IPS-18c (cell line): ENCODE measurements around the gene SRRM4.

Experiments used
- H3K4me3 ChIP-seq: 2 replicates; pipeline ENCODE4 v1.7.0; 2013; ENCODE audit warnings: low read depth, mild to moderate bottlenecking, low read length, moderate library complexity; ENCODE audit not compliant: insufficient read depth
- H3K9me3 ChIP-seq: one replicate; pipeline ENCODE4 v1.6.1; 2013; ENCODE audit warnings: mild to moderate bottlenecking, low read length, moderate library complexity; ENCODE audit not compliant: control insufficient read depth, insufficient read depth

The SRRM4 gene

DNA sequence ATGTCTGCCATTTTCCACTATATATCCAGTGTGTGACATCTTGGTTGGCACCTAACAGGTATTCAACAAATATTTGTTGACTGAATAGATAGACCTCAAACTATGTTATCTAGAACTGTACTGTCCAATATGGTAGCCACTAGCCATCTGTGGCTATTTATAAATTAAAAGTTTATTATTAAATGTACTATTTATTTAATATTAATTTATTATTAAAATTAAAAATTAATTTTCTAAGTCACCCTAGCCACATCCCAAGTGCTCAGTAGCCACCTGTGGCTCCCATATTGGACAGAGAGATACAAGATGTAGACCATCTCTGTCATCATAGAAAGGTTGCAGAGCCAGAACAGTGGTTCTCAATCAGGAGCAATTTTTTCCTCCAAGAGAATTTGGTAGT lies 69.3 kb downstream of the SRRM4 start:
- no peaks in the 10 kb centered on the region for H3K9me3 ChIP-seq
- H3K4me3 ChIP-seq: no peak overlapping the region

DNA sequence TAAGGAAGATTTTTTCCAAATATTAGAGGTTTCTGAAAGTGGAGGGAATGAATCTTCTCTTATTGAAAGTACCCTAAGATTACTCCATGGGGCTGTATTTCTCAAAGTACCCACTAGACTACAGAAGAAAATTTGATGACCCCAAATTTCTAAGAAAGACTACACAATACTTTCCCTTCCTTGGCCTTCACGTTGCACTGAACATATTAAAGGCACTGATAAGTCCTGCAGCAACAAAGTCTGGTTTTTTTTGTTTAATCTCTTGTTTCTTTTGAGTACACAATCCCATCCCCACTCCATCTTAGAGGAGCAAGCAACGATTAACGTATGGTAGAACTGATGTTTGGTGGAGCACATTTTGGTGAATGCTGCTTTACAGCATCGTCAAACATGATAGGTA lies 70.1 kb downstream of the SRRM4 start:
- Histone ChIP-seq H3K4me3 (no peak overlapping the region), H3K9me3 (no peaks in the 10 kb centered on the region)

DNA sequence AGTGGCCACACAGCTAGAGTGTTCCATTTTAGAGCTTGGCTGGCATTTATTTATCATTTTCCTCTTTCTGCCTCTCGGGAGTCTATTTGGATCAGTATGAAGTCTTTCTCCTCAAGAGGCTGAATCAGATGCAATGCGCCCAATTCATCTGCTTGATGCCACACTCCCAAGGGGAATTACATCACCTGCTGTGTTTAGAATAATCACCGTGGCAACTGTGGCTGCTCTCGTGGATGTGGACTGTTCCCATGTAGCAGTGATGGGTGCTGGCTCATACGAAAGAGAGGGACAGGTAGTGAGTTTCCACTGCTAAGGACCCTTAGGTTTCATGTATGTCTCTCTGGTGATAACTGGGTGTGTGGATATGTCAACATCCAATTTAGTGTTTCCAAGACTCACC lies 70.7 kb downstream of the SRRM4 start:
- H3K9me3 ChIP-seq: no peaks in the 10 kb centered on the region
- no peak overlapping the region for H3K4me3 ChIP-seq

DNA sequence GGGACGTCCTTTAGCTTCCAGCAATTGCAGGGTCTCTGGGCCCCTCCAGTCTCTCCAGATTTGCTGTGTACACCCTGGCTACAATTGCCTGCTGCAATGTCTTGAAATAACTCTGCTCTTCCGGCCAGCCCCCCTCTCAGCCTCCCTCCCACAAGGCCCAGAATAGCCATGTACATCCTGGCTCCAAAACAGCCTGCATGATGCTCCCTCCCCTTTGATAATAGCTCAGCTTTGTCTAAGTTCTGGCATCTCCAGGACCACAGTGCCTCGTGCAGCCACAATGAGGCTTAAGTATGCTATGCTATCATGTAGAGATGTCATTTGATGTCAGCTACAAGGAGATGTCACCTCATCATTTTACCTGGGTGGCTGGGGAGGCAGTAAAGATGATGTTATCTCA lies 74.6 kb downstream of the SRRM4 start:
- H3K4me3 ChIP-seq: no peak overlapping the region
- no peaks in the 10 kb centered on the region for H3K9me3 ChIP-seq

DNA sequence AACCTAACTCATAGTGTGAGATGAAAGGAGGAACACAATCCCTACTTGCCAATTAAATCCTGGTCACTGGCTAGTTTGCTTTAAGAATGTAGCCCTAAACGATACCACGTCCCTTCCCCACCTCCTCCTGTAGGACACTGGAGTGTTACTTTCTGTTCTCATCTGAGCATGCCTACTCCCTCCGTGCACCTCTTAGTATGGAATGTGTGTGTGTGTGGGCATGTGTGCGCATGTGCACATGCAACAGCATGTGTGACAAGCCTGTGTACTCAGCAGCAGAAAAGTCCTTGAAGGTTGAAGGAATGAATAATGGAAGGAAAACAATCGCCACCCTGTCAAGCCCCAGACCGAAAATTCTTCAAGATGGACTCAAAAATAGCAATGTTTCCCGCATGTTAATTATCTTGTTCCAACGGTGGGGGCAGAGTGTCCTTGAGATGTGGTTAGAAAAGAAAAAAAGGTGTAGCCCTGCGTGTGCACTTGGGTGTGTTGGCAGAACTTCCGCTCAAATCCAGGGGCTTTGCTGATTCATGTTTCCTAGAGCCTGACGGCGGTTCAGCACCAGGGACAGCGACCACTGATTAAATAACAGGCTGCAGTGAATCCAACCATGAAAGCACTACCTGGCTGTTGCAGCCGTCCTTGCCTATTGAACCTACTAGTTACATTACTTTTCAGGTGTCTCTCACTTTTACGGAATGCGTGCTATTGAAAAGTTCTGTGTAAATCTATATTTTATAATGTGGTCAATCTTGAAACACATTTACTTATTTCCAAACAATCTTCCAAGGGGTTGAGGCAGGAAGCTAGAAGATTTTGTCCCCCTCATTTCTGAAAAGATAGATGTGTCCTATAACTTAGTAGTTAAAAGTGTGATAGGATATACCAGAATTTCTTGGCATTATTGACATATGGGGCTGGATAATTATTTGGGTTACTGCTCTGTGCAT lies 79.8 kb downstream of the SRRM4 start:
- H3K4me3 ChIP-seq: no peak overlapping the region

DNA sequence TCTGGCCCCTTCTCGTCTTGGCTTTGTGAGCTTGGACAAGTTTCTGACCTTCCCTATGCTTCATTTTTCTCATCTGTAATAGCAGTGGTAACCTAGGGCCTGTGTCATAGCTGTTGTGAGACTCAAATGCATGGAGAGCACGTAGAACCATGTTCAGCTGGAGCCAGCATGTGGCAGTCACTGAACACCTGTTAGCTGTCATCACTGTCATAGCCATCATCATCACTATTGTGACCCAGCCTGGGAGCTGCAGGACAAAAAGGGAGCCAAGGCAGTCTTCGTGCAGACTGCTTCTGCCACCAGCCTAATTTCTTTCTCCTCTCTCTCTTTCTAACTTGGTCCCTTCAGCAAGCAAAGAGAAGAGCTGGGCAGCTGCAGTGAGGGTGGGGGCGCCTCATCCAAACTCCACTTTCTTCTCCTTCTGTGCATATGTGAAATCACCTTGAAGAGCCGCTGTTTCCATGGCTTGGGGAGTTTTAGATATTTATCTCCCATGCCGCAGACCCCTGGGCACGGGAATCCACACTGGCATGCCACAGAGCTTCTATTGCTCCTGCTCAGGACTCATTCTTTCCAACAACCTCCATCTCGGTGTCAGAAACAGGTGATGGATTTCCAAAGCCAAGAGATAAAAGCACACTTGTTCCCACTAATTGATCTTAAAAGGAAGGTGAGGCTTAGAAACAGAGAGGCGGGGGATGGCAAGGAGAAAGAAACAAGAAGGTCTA lies 87.0 kb downstream of the SRRM4 start:
- H3K4me3 ChIP-seq: no peak overlapping the region

More for the DNA sequence above, 79.8 kb downstream of the SRRM4 start:
- no peaks in the 10 kb centered on the region for H3K9me3 ChIP-seq

DNA sequence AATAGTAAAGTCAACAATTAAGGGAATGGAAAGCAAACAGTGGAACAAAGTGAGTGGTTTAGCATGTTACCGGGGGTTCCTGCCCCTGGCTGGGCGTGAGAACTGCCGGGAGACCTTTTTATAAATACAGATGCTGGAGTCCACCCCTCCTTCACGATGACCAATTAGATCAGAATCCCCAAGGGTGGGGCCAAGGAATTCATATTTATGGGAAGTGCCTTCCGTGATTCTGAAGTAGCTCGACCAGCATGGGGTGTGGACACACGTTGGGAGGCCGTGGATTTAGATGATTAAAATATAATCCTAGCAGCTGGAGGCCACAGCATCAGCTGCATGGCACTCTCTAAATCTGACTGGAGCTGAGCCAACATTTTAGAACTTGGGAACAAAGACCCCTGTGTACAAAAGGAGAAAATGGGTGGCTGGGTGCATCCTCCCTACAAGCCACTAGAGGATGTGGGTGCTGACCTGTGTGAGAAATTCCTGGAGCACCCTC lies 87.9 kb downstream of the SRRM4 start:
- Histone ChIP-seq H3K4me3 (no peak overlapping the region), H3K9me3 (no peaks in the 10 kb centered on the region)

More for the DNA sequence above, 87.0 kb downstream of the SRRM4 start:
- no peaks in the 10 kb centered on the region for H3K9me3 ChIP-seq

DNA sequence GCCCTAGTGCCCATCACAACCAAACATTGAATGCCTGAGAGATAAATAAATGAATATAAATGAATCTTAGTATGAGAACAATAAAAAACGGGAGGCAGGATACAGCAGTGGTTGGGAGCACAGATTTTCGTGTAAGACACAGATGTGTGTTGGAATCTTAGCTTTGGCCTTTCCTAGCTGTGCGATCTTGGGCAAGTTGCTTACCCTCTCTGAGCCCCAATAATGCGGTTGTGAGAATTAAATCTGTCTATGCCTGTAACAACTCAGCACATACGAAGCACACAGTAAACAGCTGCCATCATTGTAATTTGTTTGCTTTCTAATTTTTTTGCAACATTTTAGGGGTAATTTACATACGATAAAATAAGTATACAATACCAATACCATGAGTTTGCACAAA lies 89.8 kb downstream of the SRRM4 start:
- H3K4me3 ChIP-seq: no peak overlapping the region
- H3K9me3 ChIP-seq: no peaks in the 10 kb centered on the region

DNA sequence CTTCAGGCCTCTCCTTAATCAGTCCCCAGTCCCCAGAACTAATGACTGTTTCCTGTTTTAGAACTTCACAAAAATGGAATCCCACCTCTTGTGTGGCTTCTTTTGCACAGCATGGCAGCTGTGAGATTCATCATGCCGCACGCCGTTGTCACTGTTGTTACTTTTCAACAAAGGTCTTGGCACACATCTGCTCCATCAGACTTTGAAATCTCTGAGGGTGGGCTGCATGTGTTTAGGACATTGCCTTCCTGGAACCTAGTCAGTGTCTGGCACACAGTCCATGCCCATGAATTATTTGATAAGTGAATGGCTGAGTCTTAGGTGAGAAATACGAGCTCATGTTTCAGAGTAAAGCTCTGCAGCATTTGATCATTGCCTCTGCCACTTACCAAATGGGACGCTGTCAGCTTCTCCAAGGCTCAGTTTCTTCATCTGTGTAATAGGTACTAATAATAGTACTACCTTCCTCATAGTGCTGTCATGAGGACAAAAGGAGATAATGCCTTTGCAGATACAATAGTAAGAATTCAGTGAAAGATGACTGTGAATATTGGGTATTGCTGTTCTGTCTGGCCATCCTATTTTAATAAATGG lies 90.4 kb downstream of the SRRM4 start:
- Histone ChIP-seq H3K9me3 (no peaks in the 10 kb centered on the region), H3K4me3 (no peak overlapping the region)

DNA sequence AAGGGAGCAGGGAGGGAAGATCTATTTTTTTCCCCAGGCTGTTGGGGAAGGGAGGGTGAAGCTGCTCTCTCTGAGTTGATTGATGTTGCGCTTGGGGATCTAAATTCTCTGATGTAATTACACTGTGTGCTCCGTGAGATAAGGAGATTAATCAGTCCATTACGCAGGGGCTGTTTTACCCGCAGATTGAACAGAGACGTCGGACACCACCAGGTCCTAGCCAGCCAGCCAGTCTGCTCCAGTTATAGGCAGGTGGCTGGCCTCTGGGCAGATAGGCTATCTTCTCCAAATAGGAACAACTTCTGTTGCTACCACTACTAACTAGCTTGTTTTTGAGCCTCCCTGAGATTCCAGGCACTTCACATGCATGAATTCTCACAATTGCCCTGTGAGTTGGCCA lies 91.1 kb downstream of the SRRM4 start:
- Histone ChIP-seq H3K4me3 (no peak overlapping the region), H3K9me3 (no peaks in the 10 kb centered on the region)

DNA sequence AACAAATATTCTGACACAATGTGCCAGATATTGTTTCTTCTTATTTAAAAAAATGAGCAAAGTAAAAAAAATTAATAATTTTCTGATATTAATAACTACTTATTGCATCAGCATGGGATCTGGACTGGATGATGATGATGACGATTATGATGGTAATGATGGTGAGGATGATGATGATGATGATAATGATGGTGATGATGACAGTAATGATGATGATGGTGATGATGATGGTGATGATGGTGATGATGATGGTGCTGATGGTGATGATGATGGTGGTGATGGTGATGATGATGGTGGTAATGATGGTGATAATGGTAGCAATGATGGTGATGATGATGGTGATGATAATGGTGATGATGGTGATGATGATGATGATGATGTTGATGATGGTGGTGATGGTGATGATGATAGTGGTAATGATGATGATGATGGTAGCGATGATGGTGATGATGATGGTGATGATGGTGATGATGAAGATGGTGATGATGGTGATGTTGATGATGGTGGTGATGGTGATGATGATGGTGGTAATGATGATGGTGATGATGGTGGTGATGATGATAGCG lies 94.0 kb downstream of the SRRM4 start:
- Histone ChIP-seq H3K9me3 (no peaks in the 10 kb centered on the region), H3K4me3 (no peak overlapping the region)

DNA sequence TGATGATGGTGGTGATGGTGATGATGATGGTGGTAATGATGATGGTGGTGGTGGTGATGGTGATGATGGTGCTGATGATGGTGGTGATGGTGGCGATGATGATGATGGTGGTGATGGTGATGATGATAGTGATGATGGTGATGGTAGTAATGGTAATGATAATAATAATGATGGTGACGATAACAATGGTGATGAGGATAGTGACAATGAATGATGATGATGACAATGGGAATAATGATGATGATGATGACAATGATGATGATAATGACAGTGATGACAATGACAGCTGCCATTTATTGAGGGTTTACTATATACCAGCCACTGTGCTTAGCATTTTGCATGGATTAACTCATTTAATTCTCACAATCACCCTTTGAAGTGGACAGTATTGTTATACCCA lies 94.6 kb downstream of the SRRM4 start:
- Histone ChIP-seq H3K9me3 (no peaks in the 10 kb centered on the region), H3K4me3 (no peak overlapping the region)

DNA sequence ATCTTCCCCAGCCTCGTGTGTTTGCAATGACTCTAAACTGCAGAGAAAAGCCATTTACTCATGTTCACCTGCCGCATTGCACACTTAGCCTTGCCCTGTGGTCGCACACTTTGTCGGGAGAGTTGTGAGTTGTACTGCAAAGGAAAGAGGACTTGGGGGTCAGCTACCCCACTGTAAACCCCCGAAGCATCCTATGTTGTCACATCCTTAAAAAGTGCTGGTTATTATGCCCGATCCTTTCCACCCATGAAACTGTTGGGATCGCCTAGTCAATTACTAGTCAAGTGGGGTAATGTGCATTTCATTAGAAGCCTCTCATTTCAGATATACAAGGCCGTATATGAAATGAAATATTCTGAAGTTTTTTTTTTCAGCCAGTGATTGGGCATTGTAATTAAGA lies 98.2 kb downstream of the SRRM4 start:
- Histone ChIP-seq H3K9me3 (no peaks in the 10 kb centered on the region), H3K4me3 (no peak overlapping the region)

DNA sequence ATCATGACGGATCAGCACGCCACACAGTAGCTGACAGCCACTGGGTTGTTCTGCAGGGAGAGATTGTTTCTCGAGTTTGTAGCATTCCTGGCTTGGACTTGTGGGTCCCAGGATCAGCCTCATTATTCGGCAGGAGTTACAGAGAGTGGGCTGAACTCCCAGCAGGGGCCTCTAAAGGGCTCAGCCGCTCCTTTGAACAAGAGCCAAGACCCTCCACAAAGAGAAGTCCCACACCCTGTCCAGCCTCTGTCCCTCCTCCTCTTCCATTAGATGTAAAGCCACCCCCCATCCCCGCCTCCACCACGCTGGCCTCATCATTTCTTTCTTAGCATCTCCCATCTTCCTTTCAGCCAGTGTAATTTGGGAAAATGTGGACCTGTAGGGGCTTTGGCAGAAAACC lies 100.7 kb downstream of the SRRM4 start:
- H3K4me3 ChIP-seq: no peak overlapping the region

DNA sequence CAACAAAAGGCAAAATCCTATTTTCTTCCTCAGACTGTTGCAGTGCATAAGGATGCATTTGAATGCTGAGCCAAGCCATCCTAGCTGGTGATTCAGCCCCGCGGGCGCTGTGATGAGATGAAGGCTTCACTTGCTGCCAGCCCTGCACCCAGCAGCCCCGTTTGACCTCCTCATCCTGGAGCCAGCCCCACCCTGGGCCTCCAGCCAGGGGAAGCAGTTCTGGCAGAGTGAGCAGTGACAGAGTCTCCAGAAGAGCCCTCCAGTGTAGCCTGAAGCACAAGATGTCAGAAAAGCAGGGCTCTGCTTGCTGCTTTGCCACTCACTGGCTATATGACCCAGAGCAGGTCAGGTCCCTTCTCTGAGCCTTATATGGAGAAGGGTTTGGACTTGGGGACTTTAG lies 101.2 kb downstream of the SRRM4 start:
- H3K9me3 ChIP-seq: no peaks in the 10 kb centered on the region
- no peak overlapping the region for H3K4me3 ChIP-seq

More for the DNA sequence above, 100.7 kb downstream of the SRRM4 start:
- no peaks in the 10 kb centered on the region for H3K9me3 ChIP-seq

DNA sequence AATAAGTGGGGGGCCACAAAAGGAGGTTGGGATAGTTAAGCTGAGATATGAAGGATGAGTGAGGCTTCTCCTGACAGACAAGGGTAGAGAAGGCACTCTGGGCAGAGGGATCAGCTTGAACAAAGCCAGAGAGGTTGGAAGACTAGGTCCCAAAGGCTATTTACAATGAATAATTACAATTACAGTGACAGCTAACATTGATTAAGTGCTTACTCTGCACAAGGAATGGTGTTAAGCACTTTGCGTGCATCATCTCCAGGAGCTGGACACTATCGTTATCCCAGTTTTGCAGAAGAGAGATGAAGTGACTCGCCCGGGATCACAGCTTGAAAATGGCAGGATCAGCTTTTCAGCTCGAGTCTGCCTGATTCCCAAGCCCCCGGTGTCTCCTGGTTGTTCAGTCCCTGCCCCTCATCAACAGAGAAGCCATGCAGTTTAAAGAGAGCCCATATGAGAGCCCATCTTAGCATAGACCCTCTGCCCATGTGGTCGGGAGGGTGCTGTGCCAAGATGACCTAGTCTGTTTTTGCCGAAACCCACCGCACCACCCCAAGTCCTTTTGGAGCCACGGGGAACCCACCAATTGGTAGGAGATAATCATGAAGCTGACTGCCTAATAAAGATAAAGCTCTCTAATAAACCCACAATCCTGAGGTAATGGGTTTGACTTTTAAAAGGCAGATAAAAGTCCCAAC lies 107.5 kb downstream of the SRRM4 start:
- Histone ChIP-seq H3K4me3 (no peak overlapping the region), H3K9me3 (no peaks in the 10 kb centered on the region)
